Activated CD4-positive, alpha-beta T cell treated with anti-CD3 and anti-CD28 coated beads, Interleukin-2, amount 10 ng/mL, durations not matched to agents 24 days and 14 days (primary cell): Measurements from ENCODE around the gene LACTBL1. TPM values are rescaled to one million over a fixed set of nuclear protein-coding genes. Genes with fewer than 3 reads are reported as not detected.

Source experiments
- DNase-seq: peaks from one replicate; pipeline ENCODE4 v3.0.0; 2022
- H3K27ac Mint-ChIP-seq: one replicate; pipeline ENCODE4 v1.8.0; 2022; ENCODE audit warnings: mild to moderate bottlenecking, mixed read lengths
- H3K27me3 Mint-ChIP-seq: one replicate; pipeline ENCODE4 v1.8.0; 2022; ENCODE audit warnings: mixed read lengths
- H3K36me3 Mint-ChIP-seq: one replicate; pipeline ENCODE4 v1.8.0; 2022; ENCODE audit warnings: low read depth, mild to moderate bottlenecking, mixed read lengths
- H3K4me1 Mint-ChIP-seq: one replicate; pipeline ENCODE4 v1.8.0; 2021; ENCODE audit warnings: mixed read lengths
- H3K4me3 Mint-ChIP-seq: one replicate; pipeline ENCODE4 v1.8.0; 2022; ENCODE audit warnings: mild to moderate bottlenecking, moderate library complexity, mixed read lengths
- H3K9me3 Mint-ChIP-seq: one replicate; pipeline ENCODE4 v1.8.0; 2021; ENCODE audit warnings: mixed read lengths
- intact Hi-C: fragments of 100-400 bp; cut with micrococcal nuclease; formaldehyde crosslinking; loops from one replicate; pipeline ENCODE4 v1.15.1; 2023
- total RNA-seq: library from RNA; stranded (reverse); gene quantifications from 2 replicates; pipeline ENCODE4 v1.2.3, GENCODE V29; 2022

The LACTBL1 gene
- total RNA-seq, 1 donor from 2014 or later: not detected

- Mint-ChIP-seq H3K27ac (no peak overlapping the region), H3K4me3 (no peak overlapping the region), H3K27me3 (no peaks in the 10 kb centered on the region), H3K9me3 (no peaks in the 10 kb centered on the region), H3K4me1 (no peaks in the 10 kb centered on the region), H3K36me3 (no peaks in the 10 kb centered on the region)
- intact Hi-C loops: no loop called here
- no peak for DNase-seq
Observed at GRCh38 chr1:22917989-22918388, 54.7 kb downstream of the LACTBL1 start.

GRCh38 chr1:22916471-22916820 is 56.2 kb downstream of the LACTBL1 start:
- Mint-ChIP-seq H3K27ac (no peak overlapping the region), H3K27me3 (no peaks in the 10 kb centered on the region), H3K4me1 (no peaks in the 10 kb centered on the region), H3K4me3 (no peak overlapping the region), H3K36me3 (no peaks in the 10 kb centered on the region), H3K9me3 (no peaks in the 10 kb centered on the region)
- intact Hi-C loops: no loop called here
- no peak for DNase-seq

GRCh38 chr1:22915816-22916470 is 56.7 kb downstream of the LACTBL1 start:
- Mint-ChIP-seq H3K27me3 (no peaks in the 10 kb centered on the region), H3K36me3 (no peaks in the 10 kb centered on the region), H3K27ac (no peak overlapping the region), H3K4me3 (no peak overlapping the region), H3K9me3 (no peaks in the 10 kb centered on the region), H3K4me1 (no peaks in the 10 kb centered on the region)
- intact Hi-C loops: no loop called here
- DNase-seq: no peak

- Mint-ChIP-seq H3K9me3 (no peaks in the 10 kb centered on the region), H3K27ac (no peak overlapping the region), H3K4me1 (no peaks in the 10 kb centered on the region), H3K27me3 (no peaks in the 10 kb centered on the region), H3K36me3 (no peaks in the 10 kb centered on the region), H3K4me3 (no peak overlapping the region)
- DNase-seq: no peak
- intact Hi-C loops: no loop called here
Observed at GRCh38 chr1:22915231-22915630, 57.4 kb downstream of the LACTBL1 start.

- H3K9me3 Mint-ChIP-seq: no peaks in the 10 kb centered on the region
- no peak for DNase-seq
- intact Hi-C loops: no loop called here
- H3K4me1 Mint-ChIP-seq: no peaks in the 10 kb centered on the region
- H3K27ac Mint-ChIP-seq: no peak overlapping the region
- no peaks in the 10 kb centered on the region for H3K36me3 Mint-ChIP-seq
- no peak overlapping the region for H3K4me3 Mint-ChIP-seq
- no peaks in the 10 kb centered on the region for H3K27me3 Mint-ChIP-seq
Observed at GRCh38 chr1:22914633-22915217, 57.9 kb downstream of the LACTBL1 start.

GRCh38 chr1:22914156-22914555 is 58.5 kb downstream of the LACTBL1 start:
- no peaks in the 10 kb centered on the region for H3K4me1 Mint-ChIP-seq
- DNase-seq: no peak
- H3K27ac Mint-ChIP-seq: no peak overlapping the region
- H3K9me3 Mint-ChIP-seq: no peaks in the 10 kb centered on the region
- intact Hi-C loops: no loop called here
- H3K27me3 Mint-ChIP-seq: no peaks in the 10 kb centered on the region
- H3K36me3 Mint-ChIP-seq: no peaks in the 10 kb centered on the region
- H3K4me3 Mint-ChIP-seq: no peak overlapping the region

- intact Hi-C loops: no loop called here
- no peaks in the 10 kb centered on the region for H3K4me1 Mint-ChIP-seq
- no peaks in the 10 kb centered on the region for H3K9me3 Mint-ChIP-seq
- no peaks in the 10 kb centered on the region for H3K27me3 Mint-ChIP-seq
- no peak overlapping the region for H3K27ac Mint-ChIP-seq
- no peak overlapping the region for H3K4me3 Mint-ChIP-seq
- no peaks in the 10 kb centered on the region for H3K36me3 Mint-ChIP-seq
- no peak for DNase-seq
Observed at GRCh38 chr1:22913421-22914141, 59.1 kb downstream of the LACTBL1 start.

- DNase-seq: no peak
- Mint-ChIP-seq H3K4me1 (no peaks in the 10 kb centered on the region), H3K27ac (no peak overlapping the region), H3K9me3 (no peaks in the 10 kb centered on the region), H3K4me3 (no peak overlapping the region), H3K36me3 (no peaks in the 10 kb centered on the region), H3K27me3 (no peaks in the 10 kb centered on the region)
- intact Hi-C loops: no loop called here
Observed at GRCh38 chr1:22912311-22912710, 60.4 kb downstream of the LACTBL1 start.

GRCh38 chr1:22910986-22911651 is 61.5 kb downstream of the LACTBL1 start:
- Mint-ChIP-seq H3K9me3 (no peaks in the 10 kb centered on the region), H3K4me3 (no peak overlapping the region), H3K27ac (no peak overlapping the region), H3K27me3 (no peaks in the 10 kb centered on the region), H3K4me1 (no peaks in the 10 kb centered on the region), H3K36me3 (no peaks in the 10 kb centered on the region)
- no peak for DNase-seq
- intact Hi-C loops: no loop called here

- no peaks in the 10 kb centered on the region for H3K9me3 Mint-ChIP-seq
- no peaks in the 10 kb centered on the region for H3K4me1 Mint-ChIP-seq
- intact Hi-C loops: no loop called here
- no peak overlapping the region for H3K27ac Mint-ChIP-seq
- no peak for DNase-seq
- H3K27me3 Mint-ChIP-seq: no peaks in the 10 kb centered on the region
- no peaks in the 10 kb centered on the region for H3K36me3 Mint-ChIP-seq
- no peak overlapping the region for H3K4me3 Mint-ChIP-seq
Observed at GRCh38 chr1:22910286-22910685, 62.4 kb downstream of the LACTBL1 start.

- DNase-seq: no peak
- intact Hi-C loops: no loop called here
- Mint-ChIP-seq H3K36me3 (no peaks in the 10 kb centered on the region), H3K4me3 (no peak overlapping the region), H3K27ac (no peak overlapping the region), H3K4me1 (no peaks in the 10 kb centered on the region), H3K9me3 (no peaks in the 10 kb centered on the region), H3K27me3 (no peaks in the 10 kb centered on the region)
Observed at GRCh38 chr1:22908880-22909426, 63.7 kb downstream of the LACTBL1 start.

- Mint-ChIP-seq H3K9me3 (no peaks in the 10 kb centered on the region), H3K36me3 (no peaks in the 10 kb centered on the region), H3K4me3 (no peak overlapping the region), H3K27me3 (peaks cover 3% of the 10 kb centered on the region), H3K4me1 (no peaks in the 10 kb centered on the region), H3K27ac (no peak overlapping the region)
- intact Hi-C loops: no loop called here
- DNase-seq: no peak
Observed at GRCh38 chr1:22907528-22907927, 65.1 kb downstream of the LACTBL1 start.

GRCh38 chr1:22906968-22907367 is 65.7 kb downstream of the LACTBL1 start:
- Mint-ChIP-seq H3K9me3 (no peaks in the 10 kb centered on the region), H3K4me3 (no peak overlapping the region), H3K27ac (no peak overlapping the region), H3K36me3 (no peaks in the 10 kb centered on the region), H3K27me3 (peaks cover 5% of the 10 kb centered on the region), H3K4me1 (no peaks in the 10 kb centered on the region)
- no peak for DNase-seq
- intact Hi-C loops: no loop called here

GRCh38 chr1:22903113-22903512 is 69.6 kb downstream of the LACTBL1 start:
- H3K4me3 Mint-ChIP-seq: no peak overlapping the region
- intact Hi-C loops: no loop called here
- no peaks in the 10 kb centered on the region for H3K9me3 Mint-ChIP-seq
- peaks cover 14% of the 10 kb centered on the region for H3K27me3 Mint-ChIP-seq
- H3K4me1 Mint-ChIP-seq: no peaks in the 10 kb centered on the region
- H3K36me3 Mint-ChIP-seq: no peaks in the 10 kb centered on the region
- DNase-seq: no peak
- H3K27ac Mint-ChIP-seq: no peak overlapping the region
